Kidney glomerular epithelial cell (primary cell): ENCODE measurements around the gene STH.
"Not testable (repeated sequence)": the region's sequence is repeated elsewhere in the genome, so short reads cannot be mapped to it uniquely, and the experiment has no call there.

Experiments used
- DNase-seq: peaks from one replicate; lab custom pipeline; 2025; lab: John Stamatoyannopoulos, UW

The STH gene, protein sequence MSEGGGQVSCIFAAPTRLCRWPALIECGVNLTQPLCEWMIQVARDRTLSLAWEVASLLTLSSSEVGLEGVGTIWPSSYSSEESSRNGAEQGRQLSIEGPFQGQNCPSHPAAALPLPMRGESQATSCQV

GRCh38 chr17:45998987-45999899 is at the start of gene STH:
Gene STH, plus strand, starts transcription at chr17:45999250. Its CDS starts 30 bp downstream, at chr17:45999280.
- no peak for DNase-seq

DNA sequence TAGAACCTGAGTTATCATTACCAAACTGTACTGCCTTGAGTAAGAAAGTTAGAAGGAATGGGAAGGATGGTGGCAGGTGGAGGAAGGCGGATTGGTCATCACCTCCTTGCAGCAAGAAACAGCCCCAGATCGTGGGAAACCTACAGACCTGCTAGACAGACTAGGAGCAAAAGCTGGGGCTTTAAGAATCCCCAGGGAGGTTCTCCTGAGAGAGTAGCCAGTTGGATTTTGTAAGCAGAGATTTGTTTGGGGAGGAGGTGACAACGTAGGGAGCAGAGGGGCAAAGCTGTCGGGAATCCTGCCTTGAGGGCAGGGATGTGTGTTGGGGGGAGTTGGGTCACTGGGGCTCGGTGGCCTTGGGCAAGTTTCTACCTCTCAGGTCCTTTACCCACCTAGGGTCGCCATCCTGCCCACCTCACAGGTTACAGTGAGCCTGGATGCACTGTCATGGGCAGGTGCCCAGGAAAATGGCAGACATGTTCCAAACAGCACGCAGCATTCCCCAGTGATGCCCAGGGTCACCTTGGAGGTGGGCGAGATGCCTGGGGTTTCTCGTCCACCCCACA is 49.2 kb upstream of the STH start:
- DNase-seq, result no peak

DNA sequence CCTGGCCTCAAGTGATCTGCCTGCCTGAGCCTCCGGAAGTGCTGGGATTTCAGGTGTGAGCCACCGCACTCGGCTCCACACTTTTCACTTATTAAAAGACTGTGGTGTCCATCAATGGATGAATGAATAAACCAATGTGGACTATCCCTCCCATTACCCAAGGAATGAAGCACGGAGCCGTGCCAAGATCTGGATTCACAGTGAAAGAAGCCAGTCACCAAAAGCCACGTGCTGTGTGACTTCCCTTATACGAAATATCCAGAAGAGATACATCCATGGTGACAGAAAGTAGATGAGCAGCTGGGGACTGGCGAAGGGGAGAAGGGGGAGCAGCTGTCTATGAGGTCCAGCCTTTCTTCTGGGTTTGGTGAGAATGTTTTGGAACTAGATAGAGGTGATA is 48.2 kb upstream of the STH start:
- no peak for DNase-seq

GRCh38 chr17:45951403-45951802 is 47.6 kb upstream of the STH start:
- no peak for DNase-seq

- DNase-seq, result no peak
Observed at GRCh38 chr17:45951941-45952340, 47.1 kb upstream of the STH start.

- no peak for DNase-seq
Observed at GRCh38 chr17:45952814-45953320, 46.2 kb upstream of the STH start.

GRCh38 chr17:45953561-45953960 is 45.5 kb upstream of the STH start:
- DNase-seq, result no peak

DNA sequence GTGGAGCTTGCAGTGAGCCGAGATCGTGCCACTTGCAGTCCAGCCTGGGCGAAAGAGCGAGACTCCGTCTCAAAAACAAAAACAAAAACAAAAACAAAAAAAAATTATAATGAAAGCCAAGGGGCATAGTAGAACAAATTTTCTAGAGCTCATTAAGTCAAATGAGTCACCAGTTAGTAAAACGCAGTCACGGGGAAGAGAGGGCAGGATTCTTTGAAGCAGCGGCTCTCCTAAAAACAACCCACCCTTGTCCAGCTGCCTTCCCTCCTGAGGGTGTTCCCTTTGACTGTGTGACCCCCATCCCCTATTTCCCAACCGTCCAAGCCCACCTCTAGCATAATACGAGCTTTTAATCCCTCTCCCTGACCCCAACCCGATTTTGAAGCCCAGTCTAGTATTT is 44.1 kb upstream of the STH start:
- no peak for DNase-seq

GRCh38 chr17:45955326-45955725 is 43.7 kb upstream of the STH start:
- no peak for DNase-seq

DNA sequence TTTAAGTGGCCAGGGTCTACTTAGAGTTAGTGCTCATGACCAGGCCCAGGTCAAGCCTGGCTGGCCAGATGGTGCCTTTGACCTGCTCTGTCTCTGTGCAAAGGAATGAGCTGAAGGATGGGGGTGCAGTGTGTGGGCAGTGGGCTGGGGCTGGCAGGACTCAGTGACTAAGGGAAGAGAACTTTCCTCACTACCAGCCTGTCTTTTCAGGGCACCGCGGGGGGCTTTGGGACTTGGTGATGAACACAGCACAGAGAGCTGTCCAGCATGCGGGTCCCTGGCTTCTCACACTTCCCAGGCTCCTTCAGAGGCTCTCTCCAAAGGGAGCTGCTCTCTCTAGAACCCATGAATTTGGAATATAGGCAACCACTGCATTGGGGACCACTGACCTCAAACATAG is 43.0 kb upstream of the STH start:
- no peak for DNase-seq

- DNase-seq, result not testable (repeated sequence)
Observed at GRCh38 chr17:45956746-45957145, 42.3 kb upstream of the STH start.

- DNase-seq, result no peak
Observed at GRCh38 chr17:45958307-45958706, 40.7 kb upstream of the STH start.

DNA sequence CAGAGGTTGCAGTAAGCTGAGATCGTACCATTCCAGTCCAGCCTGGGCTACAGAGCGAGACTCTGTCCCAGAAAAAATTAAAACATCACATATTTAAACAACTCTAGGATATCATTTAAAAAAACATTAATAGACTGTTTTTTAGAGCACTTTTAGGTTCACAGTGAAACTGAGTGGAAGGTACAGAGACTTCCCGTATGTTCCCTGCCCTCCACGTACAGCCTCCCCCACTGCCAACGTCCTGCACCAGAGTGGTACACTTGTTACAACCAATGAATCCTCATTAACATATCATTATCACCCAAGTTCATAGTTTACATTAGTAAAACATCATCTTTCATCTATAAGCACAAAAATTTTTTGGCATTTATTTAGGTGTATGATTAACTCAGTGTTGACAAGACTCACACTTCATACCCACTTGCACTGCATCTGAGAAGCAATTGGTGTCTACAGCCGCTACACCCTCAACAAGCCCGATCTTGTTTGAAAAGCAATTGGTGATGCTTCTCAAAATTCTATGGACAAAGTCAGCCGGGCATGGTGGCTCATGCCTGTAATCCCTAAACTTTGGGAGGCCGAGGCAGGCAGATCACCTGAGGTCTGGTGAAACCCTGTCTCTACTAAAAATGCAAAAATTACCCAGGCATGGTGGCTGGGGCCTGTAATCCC is 39.9 kb upstream of the STH start:
- DNase-seq, result no peak

DNA sequence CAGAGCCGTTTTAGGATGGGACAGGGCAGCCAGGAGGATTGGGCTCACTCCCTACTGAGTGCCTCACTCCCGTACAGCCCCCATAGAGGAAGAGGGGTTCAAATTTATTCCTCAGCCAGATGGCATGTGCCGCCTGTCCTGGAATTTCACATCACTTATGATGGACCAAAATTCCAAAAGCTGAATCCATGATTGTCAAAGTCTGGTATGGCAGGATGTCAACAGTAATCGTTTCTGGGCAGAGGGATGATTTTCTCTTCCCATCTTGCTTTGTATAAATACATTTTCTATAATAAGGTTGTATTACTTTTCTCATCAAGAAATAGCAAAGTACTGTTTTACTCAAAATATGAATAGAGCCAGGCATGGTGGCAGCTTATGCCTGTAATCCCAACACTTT is 38.7 kb upstream of the STH start:
- DNase-seq, result no peak

DNA sequence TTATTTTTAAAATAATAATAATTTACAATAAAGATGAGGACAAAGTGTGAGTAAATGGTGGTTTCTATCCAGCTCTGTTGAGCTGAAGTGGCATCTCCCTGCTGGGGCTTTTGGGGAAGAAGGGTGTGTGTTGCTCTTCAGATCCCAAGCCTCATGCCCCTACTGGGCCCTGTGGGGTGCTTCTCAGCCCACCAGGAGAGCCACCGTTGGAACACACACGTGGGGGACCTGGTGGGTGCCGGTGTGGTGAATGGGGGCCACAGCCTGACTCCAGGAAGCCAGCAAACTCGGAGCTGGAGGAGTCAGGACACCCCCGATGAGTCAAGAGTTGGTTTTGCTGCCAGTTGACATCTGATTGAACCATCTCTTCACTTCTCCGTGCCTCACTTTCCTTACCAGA is 37.8 kb upstream of the STH start:
- no peak for DNase-seq

DNA sequence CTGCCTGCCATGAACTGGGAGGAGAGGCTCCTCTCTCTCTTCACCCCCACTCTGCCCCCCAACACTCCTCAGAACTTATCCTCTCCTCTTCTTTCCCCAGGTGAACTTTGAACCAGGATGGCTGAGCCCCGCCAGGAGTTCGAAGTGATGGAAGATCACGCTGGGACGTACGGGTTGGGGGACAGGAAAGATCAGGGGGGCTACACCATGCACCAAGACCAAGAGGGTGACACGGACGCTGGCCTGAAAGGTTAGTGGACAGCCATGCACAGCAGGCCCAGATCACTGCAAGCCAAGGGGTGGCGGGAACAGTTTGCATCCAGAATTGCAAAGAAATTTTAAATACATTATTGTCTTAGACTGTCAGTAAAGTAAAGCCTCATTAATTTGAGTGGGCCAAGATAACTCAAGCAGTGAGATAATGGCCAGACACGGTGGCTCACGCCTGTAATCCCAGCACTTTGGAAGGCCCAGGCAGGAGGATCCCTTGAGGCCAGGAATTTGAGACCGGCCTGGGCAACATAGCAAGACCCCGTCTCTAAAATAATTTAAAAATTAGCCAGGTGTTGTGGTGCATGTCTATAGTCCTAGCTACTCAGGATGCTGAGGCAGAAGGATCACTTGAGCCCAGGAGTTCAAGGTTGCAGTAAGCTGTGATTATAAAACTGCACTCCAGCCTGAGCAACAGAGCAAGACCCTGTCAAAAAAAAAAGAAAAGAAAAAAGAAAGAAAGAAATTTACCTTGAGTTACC is 36.7 kb upstream of the STH start:
- DNase-seq, result no peak

DNA sequence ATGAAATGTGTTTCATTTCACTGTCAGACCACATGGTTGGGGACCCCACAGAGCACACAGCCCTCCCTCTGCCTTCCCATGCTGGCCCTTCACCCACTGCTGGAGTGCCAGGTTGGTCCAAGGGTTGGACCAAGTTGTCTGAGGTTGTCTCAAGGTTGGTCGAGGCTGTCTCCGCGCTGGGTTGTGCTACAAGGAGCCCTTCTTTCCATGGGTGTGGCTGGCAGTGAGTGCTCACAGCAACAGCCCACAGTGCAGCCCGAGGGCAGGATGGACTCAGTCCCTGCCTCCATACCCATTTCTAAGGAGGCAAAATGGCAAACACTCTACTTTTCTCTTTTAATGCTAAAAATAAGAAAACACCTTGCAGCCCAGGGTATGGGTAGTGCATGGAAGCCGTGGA is 35.8 kb upstream of the STH start:
- DNase-seq, result no peak

DNA sequence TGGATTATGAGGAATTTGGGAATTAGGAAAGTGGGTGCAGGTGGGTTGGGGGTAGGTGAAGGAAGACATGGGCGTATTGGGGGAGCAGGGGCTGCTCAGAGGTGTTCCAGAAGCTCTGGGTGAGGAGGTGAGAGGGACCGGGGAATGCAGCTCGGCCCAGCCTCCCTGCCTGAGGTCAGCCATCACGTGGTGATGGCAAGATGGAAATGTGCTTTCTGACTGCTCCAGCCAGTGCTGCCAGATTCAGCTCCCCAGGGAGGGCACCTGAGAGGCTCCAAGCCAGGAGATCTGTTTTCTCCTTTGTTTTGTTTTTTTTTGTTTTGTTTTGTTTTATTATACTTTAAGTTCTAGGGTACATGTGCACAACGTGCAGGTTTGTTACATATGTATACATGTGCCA is 35.2 kb upstream of the STH start:
- DNase-seq, result no peak

DNA sequence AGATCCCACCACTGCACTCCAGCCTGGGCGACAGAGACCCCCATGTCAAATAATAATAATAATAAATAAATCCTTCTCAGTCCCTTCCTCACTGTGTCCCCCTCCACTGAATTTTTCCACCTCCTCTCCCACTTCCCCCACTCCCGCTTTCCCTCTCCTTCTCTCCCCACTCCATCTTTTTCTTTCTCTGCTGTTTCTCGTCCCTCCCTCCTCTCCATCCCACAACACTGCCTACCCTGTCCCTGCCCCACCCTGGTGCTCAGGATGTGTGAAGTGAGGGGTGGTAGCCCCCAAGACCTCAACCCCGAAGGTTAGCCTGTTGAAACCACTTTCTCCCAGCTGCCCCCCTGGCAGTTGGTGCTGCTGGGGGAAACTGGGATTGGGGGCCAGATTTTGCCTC is 34.4 kb upstream of the STH start:
- no peak for DNase-seq

DNA sequence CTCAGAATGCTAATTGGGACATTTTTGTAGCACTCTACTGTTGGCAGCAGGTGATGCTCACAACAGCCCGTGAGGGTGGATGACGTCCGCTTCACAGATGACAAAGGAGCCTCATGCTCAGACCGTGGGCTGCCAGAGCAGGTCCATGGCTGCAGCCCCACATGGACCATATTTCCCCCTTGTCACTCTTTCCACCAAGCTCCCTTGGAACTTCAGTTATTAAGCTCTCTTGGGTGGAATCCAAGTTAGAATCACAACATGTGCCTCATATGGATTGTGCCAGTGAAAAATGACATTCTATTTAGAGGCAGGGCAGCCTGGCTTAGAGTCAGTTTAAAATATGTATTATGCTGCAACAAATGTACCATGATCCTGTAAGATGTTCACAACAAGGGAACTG is 33.2 kb upstream of the STH start:
- DNase-seq, result no peak

GRCh38 chr17:45966606-45967280 is 32.3 kb upstream of the STH start:
- DNase-seq, result no peak
